SJSA1 (cell line): ENCODE results near the gene SPPL3. TPM values are rescaled to one million over a fixed set of nuclear protein-coding genes. Genes with fewer than 3 reads are reported as not detected.

ENCODE experiments used
- DNase-seq, 2 experiments: peaks; one replicate each; pipeline ENCODE4 v3.0.0-alpha.2; 2015 to 2020; ENCODE audit warnings: low spot score in 2 of 2, low read depth in 1 of 2
- H3K27ac ChIP-seq: fragments of 250-450 bp; sonication (Bioruptor Pico); 2 replicates; pipeline ENCODE4 v1.5.1; 2020; ENCODE audit warnings: mild to moderate bottlenecking, moderate library complexity
- H3K27me3 ChIP-seq: fragments of 250-450 bp; sonication (Bioruptor Pico); replicated peaks from 2 replicates; pipeline ENCODE4 v1.5.1; 2020; ENCODE audit warnings: mild to moderate bottlenecking, moderate library complexity
- H3K36me3 ChIP-seq: fragments of 250-450 bp; sonication (Bioruptor Pico); 2 replicates; pipeline ENCODE4 v1.5.1; 2020; ENCODE audit warnings: mild to moderate bottlenecking
- H3K4me1 ChIP-seq: fragments of 250-450 bp; sonication (Bioruptor Pico); replicated peaks from 2 replicates; pipeline ENCODE4 v1.6.1; 2021; ENCODE audit warnings: mild to moderate bottlenecking
- H3K4me3 ChIP-seq: fragments of 250-450 bp; sonication (Bioruptor Pico); 2 replicates; pipeline ENCODE4 v1.5.1; 2020; ENCODE audit warnings: mild to moderate bottlenecking
- H3K9me3 ChIP-seq: fragments of 250-450 bp; sonication (Bioruptor Pico); replicated peaks from 2 replicates; pipeline ENCODE4 v1.5.1; 2020; ENCODE audit warnings: mild to moderate bottlenecking
- total RNA-seq: library from RNA; depleted of rRNA; stranded (reverse); fragments of >200 nt; shearing (Covaris generic); gene quantifications from 2 replicates; pipeline ENCODE4 v1.2.3, GENCODE V29; 2014

The SPPL3 gene
- total RNA-seq, 1 experiment from 2014 or later, result 3.8 TPM

- no peak overlapping the region for H3K27ac ChIP-seq
- H3K9me3 ChIP-seq, result no peaks in the 10 kb centered on the region
- DNase-seq, result no peak
- no peaks in the 10 kb centered on the region for H3K36me3 ChIP-seq
- no peak overlapping the region for H3K4me3 ChIP-seq
- H3K4me1 ChIP-seq, result no peaks in the 10 kb centered on the region
- no peaks in the 10 kb centered on the region for H3K27me3 ChIP-seq
Measured at GRCh38 chr12:120774169-120774916, 129.8 kb downstream of the SPPL3 start.

- Histone ChIP-seq H3K4me1 (no peaks in the 10 kb centered on the region), H3K36me3 (peaks cover 16% of the 10 kb centered on the region), H3K27ac (no peak overlapping the region), H3K9me3 (no peaks in the 10 kb centered on the region), H3K27me3 (no peaks in the 10 kb centered on the region), H3K4me3 (no peak overlapping the region)
- no peak for DNase-seq
Measured at GRCh38 chr12:120771097-120771496, 133.1 kb downstream of the SPPL3 start.

- Histone ChIP-seq H3K27ac (no peak overlapping the region), H3K27me3 (no peaks in the 10 kb centered on the region), H3K36me3 (peaks cover 27% of the 10 kb centered on the region), H3K9me3 (no peaks in the 10 kb centered on the region), H3K4me3 (no peak overlapping the region), H3K4me1 (no peaks in the 10 kb centered on the region)
- DNase-seq, result no peak
Measured at GRCh38 chr12:120767071-120768024, 136.8 kb downstream of the SPPL3 start.

GRCh38 chr12:120766566-120766965 is 137.6 kb downstream of the SPPL3 start:
- peaks cover 27% of the 10 kb centered on the region for H3K36me3 ChIP-seq
- no peaks in the 10 kb centered on the region for H3K9me3 ChIP-seq
- H3K27me3 ChIP-seq, result no peaks in the 10 kb centered on the region
- no peaks in the 10 kb centered on the region for H3K4me1 ChIP-seq
- no peak overlapping the region for H3K4me3 ChIP-seq
- DNase-seq, result no peak
- no peak overlapping the region for H3K27ac ChIP-seq

GRCh38 chr12:120764816-120765215 is 139.3 kb downstream of the SPPL3 start:
- Histone ChIP-seq H3K36me3 (peaks cover 27% of the 10 kb centered on the region), H3K4me1 (no peaks in the 10 kb centered on the region), H3K4me3 (no peak overlapping the region), H3K27ac (no peak overlapping the region), H3K27me3 (no peaks in the 10 kb centered on the region), H3K9me3 (no peaks in the 10 kb centered on the region)
- DNase-seq, result no peak

GRCh38 chr12:120763250-120763649 is 140.9 kb downstream of the SPPL3 start:
- no peaks in the 10 kb centered on the region for H3K27me3 ChIP-seq
- H3K27ac ChIP-seq, result no peak overlapping the region
- no peak for DNase-seq
- H3K4me3 ChIP-seq, result no peak overlapping the region
- no peaks in the 10 kb centered on the region for H3K4me1 ChIP-seq
- no peaks in the 10 kb centered on the region for H3K9me3 ChIP-seq
- H3K36me3 ChIP-seq, result peaks cover 25% of the 10 kb centered on the region

GRCh38 chr12:120762086-120762485 is 142.1 kb downstream of the SPPL3 start:
- H3K4me3 ChIP-seq, result no peak overlapping the region
- H3K27me3 ChIP-seq, result no peaks in the 10 kb centered on the region
- no peaks in the 10 kb centered on the region for H3K4me1 ChIP-seq
- no peak overlapping the region for H3K27ac ChIP-seq
- no peak for DNase-seq
- H3K9me3 ChIP-seq, result no peaks in the 10 kb centered on the region
- H3K36me3 ChIP-seq, result peaks cover 21% of the 10 kb centered on the region

GRCh38 chr12:120761519-120761934 is 142.6 kb downstream of the SPPL3 start:
- no peaks in the 10 kb centered on the region for H3K4me1 ChIP-seq
- no peaks in the 10 kb centered on the region for H3K9me3 ChIP-seq
- H3K4me3 ChIP-seq, result no peak overlapping the region
- no peak for DNase-seq
- no peaks in the 10 kb centered on the region for H3K27me3 ChIP-seq
- no peak overlapping the region for H3K27ac ChIP-seq
- H3K36me3 ChIP-seq, result peaks cover 16% of the 10 kb centered on the region

GRCh38 chr12:120760349-120761254 is 143.6 kb downstream of the SPPL3 start:
- H3K4me3 ChIP-seq, result no peak overlapping the region
- no peak for DNase-seq
- peaks cover 7% of the 10 kb centered on the region; the same call in 1 of the 2 replicates for H3K36me3 ChIP-seq

GRCh38 chr12:120759591-120760348 is 144.4 kb downstream of the SPPL3 start:
- H3K27ac ChIP-seq, result no peak overlapping the region
- peaks cover 5% of the 10 kb centered on the region; the same call in 1 of the 2 replicates for H3K36me3 ChIP-seq
- no peak overlapping the region for H3K4me3 ChIP-seq
- no peaks in the 10 kb centered on the region for H3K4me1 ChIP-seq
- DNase-seq, result no peak
- no peaks in the 10 kb centered on the region for H3K27me3 ChIP-seq
- no peaks in the 10 kb centered on the region for H3K9me3 ChIP-seq

More at GRCh38 chr12:120760349-120761254, 143.6 kb downstream of the SPPL3 start:
- Histone ChIP-seq H3K27ac (no peak overlapping the region), H3K4me1 (no peaks in the 10 kb centered on the region), H3K9me3 (no peaks in the 10 kb centered on the region), H3K27me3 (no peaks in the 10 kb centered on the region)

GRCh38 chr12:120758798-120759590 is 145.2 kb downstream of the SPPL3 start:
- DNase-seq, result no peak
- H3K4me3 ChIP-seq, result no peak overlapping the region
- no peaks in the 10 kb centered on the region for H3K36me3 ChIP-seq
- no peaks in the 10 kb centered on the region for H3K27me3 ChIP-seq
- H3K9me3 ChIP-seq, result no peaks in the 10 kb centered on the region
- no peak overlapping the region for H3K27ac ChIP-seq
- no peaks in the 10 kb centered on the region for H3K4me1 ChIP-seq

GRCh38 chr12:120757949-120758348 is 146.2 kb downstream of the SPPL3 start:
- DNase-seq, result no peak
- Histone ChIP-seq H3K27me3 (no peaks in the 10 kb centered on the region), H3K36me3 (no peaks in the 10 kb centered on the region), H3K27ac (no peak overlapping the region), H3K4me3 (no peak overlapping the region), H3K9me3 (no peaks in the 10 kb centered on the region), H3K4me1 (no peaks in the 10 kb centered on the region)
